HG03108 (cell line): ENCODE measurements around the gene CPLX3.

Experiments
- ATAC-seq: cut with Tn5 transposase; IDR thresholded peaks from one replicate; pipeline ENCODE4 v1.9.1; 2021; ENCODE audit warnings: moderate library complexity; ENCODE audit not compliant: unreplicated experiment

The CPLX3 gene

DNA sequence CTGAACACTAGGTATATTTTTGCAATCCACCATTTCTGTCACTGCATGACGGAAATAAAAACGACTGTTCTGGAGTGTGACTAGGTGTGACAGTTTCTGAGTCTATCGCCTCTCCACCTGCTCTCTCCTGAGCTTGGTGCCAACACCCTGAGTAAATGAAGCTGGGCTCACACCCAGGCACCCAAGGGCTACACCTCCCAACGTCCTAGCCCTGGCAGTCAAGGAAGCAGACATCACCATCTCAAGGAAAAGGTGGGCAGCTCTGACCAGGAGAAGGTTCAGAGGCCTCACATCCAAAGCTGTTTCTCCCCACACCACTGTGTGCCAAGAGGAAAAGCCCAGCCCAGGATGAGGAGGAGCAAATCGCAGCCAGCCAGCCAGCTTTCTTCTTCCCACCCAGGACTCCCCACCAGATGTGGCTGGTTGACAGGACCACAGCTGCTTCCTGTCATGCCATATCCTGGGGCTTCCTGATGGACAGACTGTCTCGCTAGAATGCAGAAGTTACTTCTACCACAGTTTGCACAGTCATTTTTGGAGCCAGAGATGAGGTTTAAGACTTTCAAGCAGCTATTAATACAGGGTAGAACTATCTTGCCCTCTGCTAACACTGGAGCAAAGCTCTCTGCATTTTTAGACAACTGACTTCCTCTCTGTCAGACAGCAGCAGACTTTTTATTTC, 43.4 kb downstream of the CPLX3 start:
- peak; percentile 53 for ATAC-seq

DNA sequence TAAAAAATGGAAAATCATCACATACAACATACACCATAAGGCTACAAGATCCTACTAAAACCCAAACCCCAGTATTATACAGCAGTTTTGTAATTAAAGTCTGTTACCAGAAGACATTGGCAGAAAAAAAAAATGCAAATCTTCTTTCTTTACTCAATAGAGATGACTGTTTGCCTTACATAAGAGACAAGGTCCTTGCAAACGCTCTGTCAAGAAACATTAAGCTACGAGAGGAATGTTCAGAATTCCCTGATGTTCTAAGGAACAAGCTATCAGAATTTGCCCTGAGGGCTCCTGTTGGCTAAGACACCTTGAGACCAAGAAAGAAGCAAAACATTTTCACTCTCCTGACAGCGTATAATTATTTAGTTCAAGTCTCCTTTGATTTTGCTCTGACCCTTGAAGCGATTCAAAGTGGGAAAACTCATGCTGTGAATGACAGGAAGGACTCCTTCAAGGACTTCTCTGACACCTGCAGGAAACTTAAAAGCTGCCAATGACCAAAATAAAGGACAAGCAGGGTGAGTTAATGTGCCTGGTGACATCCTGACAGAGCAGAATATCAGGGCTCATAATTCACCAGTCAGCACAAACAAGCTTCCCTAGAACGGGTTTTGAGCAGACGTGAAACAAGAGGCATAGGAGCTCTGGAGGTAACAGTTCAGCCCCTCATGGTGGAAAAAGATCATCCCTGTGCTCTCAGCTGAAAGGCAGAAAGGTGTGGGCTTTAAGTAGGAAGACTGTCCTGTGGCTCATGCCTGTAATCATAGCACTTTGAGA, 44.2 kb downstream of the CPLX3 start:
- ATAC-seq, result no peak

DNA sequence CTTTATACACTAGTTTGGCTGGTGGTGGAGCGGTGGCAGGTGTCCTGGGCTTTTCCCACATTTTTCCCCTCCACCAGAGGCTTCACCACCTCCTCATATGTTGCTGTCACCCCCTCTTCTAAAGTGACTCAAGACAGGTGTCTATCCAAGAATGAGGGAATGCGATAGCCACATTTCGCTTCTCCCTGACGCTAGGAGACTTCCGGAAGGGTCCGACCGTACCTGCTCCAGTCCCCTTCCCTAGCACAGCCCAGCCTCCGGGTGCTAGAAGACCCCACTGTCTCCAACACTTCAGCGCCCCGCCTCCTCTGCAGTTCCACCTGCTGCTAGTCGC, 46.2 kb downstream of the CPLX3 start:
- ATAC-seq, result no peak

DNA sequence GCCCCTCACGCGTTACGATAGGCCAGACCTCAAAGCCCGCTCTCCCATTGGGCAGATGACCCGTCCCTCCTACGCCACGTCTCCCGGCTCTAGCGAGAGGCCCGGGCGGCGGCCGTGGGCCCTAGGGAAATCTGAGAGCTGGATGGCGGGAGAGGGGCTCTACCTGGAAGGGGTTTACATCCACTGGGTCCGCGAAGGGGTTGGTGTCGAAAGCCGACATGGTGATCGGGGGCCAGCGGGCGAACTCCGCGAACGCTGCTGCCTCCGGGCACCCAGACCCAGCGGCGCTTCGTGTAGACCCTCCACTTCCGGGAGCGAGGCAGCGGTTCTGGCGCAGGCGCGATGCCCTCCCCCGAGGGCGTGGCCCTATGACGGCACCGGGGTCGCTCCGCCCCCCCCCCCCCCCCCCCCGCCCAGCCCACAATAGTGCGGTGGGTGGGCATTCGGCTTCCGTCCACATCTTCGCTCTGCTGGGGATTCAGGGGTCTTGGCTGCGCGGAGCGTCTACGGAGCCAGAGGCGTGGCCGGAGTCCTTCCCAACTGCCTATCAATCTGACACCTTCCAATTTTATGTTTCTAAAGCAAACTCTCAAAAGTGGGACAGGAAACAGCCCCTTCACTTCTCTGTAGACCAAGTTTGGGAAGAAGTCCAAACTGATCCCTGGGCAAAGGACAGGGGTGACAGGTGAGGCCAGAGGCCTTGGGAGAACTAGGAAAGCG, 46.8 kb downstream of the CPLX3 start, which contains the start of gene SCAMP2:
Gene SCAMP2, minus strand, starts transcription at position 330 of the 720 bp plus-strand sequence. Its CDS starts 110 bp downstream, at position 220.
- peak; percentile 71 for ATAC-seq

DNA sequence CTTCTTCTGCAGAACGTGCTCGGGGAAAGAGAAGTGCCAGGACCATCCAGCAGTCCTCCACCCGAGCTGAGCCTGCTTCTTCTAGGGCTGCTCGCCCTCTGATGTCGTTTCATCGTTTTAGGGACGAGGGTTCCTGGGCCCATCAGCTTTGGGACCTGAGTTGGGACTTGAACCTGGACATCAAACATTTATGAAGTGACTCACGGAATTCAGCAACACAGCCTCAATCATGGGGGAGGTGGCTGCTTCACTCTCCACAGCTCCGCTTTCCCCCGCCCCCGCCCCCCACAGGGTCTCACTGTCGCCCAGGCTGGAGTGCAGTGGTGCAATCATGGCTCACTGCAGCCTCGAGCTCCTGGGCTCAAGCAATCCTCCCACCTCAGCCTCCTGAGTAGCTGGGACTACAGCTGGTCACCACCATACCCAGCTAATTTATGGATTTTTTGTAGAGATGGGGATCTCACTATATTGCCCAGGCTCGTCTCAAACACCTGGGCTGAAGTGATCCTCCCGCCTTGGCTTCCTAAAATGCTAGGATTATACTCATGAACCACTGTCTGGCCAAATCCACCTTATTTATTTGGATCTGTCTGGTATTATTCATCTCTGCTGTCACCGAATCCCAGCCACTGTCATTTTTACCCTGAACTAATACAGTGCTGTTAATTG, 47.5 kb downstream of the CPLX3 start:
- no peak for ATAC-seq

DNA sequence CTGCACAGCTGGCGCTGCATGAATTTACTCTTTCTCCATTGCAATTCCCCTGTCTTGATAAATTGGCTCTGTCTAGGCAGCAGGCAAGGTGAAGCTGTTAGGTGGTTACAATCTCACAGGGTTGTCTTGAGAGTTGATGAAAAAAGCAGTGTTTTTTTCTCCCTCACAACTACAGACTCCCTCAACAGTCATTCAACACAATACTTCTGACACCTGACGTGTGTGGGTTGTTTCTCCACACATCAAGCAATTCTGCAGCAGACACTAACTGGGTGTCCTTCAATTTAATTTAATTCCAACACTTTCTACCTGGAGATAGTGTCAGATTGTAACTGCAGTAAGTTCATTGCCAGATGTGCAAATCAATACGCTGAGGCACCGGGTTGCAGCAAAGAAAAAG, 51.8 kb downstream of the CPLX3 start:
- no peak for ATAC-seq
